HG02852 (cell line): ENCODE results near the gene ADCK1.
"Not testable (repeated sequence)": the region's sequence is repeated elsewhere in the genome, so short reads cannot be mapped to it uniquely, and the experiment has no call there.

Experiments
- ATAC-seq: cut with Tn5 transposase; IDR thresholded peaks from one replicate; pipeline ENCODE4 v1.9.1; 2021; ENCODE audit warnings: mild to moderate bottlenecking, moderate library complexity; ENCODE audit not compliant: unreplicated experiment

ADCK1 gene

DNA sequence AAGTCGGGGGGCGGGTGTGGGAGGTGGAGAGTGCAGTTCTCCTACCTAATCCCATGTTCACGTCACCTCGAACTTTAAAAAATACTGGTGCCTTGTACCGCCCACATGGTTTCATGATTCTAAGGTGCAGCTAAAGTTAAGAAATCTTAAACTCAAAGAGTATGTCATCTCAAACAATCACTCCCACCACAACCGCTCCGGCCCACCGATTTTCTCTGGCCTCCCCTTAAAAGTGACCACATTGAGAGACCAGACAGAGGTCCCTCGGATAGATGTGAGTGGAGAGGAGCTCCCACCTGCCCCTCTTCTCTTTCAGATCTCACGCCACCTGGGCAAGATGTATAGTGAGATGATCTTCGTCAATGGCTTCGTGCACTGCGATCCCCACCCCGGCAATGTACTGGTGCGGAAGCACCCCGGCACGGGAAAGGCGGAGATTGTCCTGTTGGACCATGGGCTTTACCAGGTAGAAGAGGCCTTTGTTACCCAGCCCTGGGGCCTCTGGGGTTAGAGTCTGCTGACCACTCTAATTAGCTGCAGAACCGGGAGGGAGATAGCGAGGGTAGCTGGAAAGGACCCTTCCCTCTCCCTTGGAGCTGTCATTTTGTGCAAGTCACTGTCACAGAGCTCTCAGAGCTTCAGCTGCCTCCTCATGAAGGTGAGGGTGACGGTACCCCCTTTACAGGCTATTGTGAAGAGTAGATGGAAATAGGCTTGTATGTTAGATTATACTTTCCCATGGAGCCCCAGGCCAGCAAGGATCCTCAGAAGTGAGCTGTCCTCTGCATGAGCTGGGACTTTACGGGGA lies 124.4 kb downstream of the ADCK1 start:
- ATAC-seq = no peak

DNA sequence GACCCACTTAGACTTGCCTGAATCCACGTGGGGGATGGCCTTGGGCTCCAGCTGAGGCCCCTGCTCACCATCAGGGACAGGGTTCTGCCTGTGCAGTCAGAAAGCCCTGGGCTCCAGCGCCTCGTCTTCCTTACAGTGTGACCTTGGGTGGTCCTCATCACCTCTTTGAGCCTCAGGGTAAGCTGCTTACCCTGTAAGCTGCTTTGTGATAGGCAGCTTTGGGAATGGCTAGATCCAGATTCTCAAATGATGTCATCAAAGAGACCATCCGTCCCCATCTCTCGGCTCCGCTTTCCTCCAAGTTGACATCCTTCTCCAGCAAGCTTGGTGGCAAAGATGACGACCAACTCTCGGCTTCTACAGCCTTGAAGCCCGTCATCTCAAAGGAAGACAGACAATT lies 127.0 kb downstream of the ADCK1 start:
- no peak for ATAC-seq

DNA sequence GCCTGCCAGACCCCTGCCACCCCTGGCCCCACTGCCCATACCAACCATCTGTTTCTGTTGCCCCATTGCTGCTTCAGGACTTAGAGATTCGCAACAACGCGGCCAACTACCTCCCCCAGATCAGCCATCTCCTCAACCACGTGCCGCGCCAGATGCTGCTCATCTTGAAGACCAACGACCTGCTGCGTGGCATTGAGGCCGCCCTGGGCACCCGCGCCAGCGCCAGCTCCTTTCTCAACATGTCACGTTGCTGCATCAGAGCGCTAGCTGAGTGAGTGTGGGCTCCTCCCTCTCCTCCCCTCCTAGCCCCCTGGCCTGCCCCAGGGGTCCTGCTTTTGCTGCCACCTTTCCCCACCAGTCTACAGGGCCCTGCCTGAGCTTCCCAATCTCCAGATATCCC lies 131.5 kb downstream of the ADCK1 start:
- no peak for ATAC-seq

DNA sequence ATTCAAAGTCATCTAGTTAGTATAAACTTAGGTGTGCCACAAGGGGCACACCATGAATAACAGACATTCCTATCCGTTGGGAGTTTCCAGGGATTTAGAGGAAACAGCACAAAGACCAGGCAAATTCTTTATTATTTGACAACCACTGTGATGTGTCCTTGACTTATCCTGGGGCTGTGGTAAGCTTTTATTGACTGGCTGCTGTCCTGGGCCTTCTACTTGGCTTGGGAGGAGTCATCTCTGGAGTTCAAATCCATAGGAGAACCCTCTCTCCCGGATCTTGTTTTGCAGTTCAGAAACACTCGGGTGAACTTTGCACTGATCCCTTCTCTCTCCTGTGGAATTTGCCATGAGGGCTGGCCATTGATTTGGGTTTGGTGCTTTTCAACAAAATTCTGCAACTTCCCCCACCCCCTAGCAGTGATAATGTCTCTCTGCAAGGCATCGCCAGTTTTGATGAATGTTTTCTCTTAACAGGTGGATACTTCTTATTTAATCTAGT lies 136.3 kb downstream of the ADCK1 start:
- ATAC-seq = no peak

DNA sequence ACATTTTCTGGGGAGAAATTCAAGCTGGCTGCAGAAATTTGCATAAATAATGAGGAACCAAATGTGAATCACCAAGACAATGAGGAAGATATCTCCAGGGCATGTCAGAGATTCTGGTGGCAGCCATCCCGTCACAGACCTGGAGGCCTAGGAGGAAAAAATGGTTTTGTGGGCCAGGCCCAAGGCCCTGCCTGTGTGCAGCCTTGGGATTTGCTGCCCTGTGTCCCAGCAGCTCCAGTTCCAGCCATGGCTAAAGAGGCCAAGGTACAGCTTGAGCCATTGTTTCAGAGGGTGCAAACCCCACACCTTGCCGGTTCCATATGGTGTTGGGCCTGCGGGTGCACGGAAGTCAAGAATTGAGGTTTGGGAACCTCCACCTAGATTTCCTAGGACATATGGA lies 147.5 kb downstream of the ADCK1 start:
- ATAC-seq = no peak

DNA sequence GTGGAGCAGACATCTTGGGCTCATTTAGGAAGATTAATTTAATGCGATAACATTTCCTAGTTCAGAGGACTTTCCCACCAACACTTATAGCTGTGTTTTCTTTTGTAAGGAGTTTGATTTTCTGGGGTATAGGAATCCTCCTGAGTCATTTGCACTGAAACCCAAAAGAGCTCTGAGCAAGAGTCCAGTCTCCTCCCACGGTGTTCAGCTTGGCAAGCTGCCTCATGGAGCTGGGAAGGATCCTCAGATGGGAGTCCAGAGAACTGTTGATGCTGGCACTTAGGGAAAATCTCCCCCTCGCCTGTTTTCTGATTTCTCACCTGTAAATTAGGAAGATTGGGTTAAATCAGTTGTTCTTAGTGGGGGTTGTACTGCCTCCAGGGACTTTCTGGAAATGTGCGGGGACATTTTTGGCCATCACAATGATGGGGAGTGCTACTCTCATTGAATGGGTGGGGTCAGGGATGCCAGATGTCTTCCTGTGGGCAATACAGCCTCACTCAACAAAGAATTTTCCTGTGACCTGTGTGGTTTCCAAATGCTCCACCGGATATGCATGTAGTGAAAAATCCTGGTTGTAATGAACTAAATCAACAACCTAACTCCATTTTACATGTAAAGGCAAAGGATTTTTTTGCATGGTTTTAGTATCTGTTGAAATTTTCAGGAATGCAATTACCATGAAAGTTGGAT lies 150.6 kb downstream of the ADCK1 start:
- no peak for ATAC-seq

DNA sequence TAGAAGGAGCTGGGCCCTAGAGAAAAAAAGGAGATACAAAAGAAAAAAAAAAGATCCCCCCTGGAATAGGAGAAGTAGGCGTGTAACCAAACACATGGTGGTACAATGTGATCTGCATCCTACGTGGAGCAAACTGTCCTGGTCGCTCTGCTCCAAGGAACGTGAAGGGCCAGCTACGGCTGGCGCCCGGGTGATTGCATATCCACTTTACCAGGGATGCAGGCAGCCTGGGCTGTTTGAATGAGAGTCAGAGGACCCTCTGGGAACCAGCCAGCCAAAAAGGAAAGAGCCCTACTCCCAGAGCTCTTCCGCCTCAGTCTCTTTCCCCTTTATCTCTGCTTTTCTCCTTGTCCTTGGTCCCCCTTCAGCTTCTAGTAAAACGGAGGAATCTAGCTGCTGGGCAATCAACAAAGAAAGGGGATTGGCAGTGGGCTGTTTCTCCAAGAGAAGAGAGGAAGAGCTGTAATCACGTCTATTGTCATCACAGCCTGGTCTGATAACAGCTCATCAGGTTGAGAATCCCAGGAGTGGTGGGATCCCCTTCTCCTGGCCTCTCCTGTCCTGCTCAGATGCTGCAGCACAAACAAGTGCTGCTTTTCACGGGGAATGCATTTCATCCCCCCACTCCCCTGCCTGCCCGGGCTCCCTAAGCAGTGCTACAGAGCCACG lies 156.0 kb downstream of the ADCK1 start:
- no peak for ATAC-seq

DNA sequence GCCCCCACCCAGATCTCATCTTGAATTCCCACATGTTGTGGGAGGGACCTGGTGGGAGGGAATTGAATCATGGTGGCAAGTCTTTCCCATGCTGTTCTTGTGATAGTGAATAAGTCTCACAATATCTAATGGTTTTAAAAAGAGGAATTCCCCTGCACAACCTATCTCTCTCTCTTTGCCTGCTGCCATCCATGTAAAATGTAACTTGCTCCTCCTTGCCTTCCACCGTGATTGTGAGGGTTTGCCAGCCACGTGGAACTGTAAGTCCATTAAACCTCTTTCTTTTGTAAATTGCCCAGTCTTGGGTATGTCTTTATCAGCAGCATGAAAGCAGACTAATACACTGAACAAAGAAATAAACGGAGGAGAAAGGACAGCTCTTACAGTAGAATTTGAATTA lies 159.8 kb downstream of the ADCK1 start:
- not testable (repeated sequence) for ATAC-seq

DNA sequence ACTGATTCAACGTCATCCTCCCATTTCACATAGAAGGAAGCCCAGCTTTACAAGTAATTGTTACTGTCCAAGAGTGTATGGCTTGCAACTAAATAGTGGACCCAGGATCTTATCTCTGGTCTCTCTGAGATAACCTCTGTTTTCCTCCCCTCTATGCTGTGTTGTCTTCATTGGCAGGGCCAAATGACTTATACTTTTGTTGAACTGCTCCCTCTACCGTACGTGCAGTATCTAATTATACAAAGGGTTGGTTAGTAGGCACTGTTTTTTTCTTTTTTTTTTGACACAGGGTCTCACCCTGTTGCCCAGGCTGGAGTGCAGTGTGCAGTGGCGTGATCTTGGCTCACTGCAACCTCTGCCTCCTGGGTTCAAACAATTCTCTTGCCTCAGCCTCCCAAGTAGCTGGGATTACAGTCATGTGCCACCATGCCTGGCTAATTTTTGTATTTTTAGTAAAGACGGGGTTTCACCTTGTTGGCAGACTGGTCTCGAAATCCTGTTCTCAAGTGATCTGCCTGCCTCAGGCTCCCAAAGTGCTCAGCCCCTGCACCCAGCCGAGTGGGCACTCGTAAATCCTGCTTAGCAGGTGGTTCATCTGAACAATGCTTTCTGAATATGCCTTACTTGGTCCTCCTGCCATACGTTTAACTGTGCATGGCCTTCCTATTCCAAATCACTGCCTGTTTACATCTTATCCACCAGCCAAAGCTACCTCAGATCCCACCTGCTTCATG lies 162.1 kb downstream of the ADCK1 start:
- no peak for ATAC-seq

DNA sequence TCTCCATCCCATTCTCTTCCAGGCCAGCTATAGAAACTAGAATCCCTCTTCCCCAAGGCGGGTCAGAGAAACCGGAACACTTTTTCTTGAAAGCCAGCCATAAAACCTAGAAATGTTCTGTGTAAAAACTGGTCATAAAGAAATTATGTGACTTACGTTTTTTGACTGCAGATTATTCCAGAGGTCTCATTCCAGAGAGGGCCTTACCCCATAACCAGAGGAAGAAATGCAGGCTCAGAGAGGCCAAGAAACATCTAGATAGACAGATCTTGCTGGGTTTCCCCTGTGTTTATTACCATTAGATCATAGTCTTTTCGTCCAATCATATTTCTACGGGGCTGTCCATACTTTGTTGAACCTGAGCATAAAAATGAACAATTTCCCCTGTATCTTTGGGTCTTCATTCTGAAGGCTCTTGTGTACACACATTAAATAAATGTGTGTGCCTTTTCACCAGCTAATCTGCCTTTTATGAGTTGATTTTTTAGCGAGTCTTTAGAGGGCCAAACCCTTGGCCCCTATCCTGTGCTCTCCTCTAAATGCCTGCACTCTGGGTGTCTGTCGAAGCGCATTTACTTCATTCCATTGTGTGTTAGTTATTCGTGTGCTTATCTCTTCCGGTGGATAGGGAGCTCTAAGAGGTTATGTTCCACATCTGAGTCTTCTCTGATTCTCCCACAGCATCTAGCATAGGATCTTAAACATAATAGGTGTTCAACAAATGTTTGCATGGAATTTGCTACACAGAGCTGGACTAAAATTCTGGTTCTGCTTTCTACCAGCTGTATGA lies 163.0 kb downstream of the ADCK1 start:
- ATAC-seq = no peak

DNA sequence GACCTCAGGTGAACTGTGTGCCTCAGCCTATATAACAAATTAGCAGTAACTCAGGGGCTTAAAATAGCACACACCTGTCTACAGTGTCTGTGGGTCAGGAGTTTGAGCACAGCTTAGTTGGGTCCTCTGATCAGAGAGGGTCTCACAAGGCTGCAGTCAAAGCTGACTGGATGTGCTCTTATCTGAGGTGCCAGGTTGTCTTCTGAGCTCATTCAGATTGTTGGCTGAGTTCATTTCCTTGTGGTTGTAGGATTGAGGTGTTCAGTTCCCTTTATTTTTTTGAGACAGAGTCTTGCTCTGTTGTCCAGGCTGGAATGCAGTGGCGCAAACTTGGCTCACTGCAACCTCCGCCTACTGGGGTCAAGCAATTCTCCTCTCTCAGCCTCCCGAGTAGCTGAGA lies 164.7 kb downstream of the ADCK1 start:
- no peak for ATAC-seq

DNA sequence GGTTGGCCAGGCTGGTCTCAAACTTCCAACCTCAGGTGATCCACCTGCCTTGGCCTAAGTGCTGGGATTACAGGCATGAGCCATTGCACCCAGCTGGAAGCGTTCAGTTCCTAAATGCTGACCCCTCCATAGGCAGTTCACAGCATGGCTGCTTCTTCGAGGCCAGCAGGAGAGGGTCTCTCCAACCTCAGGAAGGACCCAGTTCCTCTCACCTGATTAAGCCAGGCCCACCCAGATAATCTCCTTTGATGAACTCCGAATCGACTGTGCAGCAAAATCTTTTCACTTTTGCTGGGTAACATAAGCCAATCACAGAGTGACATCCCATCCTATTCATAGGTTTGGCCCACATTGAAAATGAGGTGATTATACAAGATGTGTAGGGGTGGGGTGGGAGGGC lies 165.1 kb downstream of the ADCK1 start:
- no peak for ATAC-seq

DNA sequence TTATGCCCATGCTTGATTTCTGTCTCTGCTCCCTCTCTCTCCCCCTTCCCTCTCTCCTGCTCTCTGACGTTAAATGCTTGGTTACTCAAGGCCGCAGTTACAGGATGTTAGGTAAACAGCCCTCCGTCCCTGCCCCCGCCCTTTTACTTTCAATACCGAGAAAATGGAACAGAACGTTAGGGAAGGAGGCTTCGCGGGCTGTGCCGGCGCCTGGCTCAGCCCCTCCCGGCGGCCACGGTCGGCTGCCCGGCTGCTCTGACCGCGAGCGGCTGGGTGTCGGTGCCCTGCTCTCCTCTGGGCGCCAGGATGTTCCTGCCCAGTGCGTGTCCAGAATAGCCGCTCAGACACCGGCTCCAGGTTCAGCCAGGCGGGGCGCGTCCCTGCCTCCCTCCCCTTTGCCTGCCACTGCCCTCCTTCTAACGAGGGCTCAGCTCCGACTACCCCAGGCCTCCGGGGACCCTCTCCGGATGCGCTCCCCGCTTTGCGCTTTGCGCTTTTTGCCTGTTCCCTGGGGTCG lies 166.1 kb downstream of the ADCK1 start:
- peak; percentile 71 for ATAC-seq

DNA sequence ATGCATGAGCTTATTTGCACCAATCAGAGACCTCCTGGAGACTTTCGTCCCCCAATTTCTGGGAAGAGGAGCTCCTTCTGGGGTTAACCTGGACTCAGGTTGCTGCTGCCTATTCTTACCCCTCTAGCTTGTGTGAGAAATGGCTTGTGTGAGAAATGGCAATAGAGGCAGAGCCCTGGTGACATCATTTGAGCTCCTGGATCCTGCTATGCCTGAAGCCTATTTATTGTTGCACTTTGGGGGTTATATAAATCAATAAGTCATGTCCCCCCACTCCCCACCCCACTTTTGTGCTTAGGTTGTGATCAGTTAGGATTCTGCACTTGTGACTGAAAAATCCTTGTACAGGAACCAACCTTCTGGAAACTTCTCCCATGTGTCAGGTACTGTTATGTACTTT lies 167.2 kb downstream of the ADCK1 start:
- no peak for ATAC-seq

DNA sequence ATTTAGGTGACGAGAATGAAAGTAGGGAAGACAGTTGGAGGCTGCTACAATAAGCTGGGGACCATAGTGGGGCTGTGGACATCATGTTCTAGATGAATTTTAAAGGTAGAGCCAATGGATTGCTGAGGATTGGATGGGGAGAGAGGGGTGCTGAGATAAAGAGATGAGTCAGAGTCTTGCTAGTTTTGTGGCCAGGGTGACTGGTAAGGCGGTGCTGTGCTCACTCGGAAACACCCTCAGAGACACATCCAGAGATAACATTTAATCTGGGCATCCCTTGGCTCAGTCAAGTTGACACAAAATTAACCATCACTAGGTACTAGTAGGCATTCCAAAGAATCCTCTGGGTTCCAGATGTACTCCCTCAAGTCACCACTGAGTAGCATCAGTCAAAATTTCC lies 170.7 kb downstream of the ADCK1 start:
- no peak for ATAC-seq

DNA sequence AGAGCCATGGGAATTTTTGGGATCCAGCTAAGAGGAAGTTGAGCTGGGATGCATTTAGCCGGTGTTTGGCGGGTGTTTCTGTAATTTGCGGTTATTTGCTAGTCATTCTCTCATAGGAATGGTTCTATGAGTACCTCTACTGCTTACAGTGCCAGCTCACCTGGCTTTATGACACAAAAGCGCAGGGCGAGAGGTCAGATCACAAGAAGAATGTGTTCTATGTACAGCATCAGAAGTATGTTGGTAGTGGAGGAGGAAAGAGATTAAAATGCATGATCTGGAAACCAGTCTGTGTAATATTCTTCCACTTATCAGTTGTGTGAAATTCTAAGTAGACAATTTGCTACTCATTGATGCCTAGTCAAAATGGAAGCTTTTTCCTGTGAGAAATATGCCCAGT lies 173.3 kb downstream of the ADCK1 start:
- ATAC-seq = no peak

DNA sequence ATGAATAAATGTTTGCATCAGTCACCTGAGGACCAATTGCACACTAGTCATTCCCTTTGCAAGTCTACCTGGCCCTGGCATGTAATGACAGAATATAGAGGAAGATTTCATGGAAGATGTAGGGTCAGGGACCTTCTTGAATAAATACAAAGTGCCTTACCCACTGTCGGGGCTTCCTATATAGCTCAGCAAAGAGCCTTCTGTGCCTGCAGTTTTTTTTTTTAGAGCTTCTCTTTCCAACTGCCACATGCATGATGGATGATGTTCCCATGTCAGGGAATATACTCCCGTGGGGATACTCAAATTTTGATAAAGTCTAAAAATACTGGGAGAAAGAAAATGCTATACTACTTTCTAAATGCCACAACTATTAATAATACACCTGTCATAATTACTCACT lies 176.7 kb downstream of the ADCK1 start:
- ATAC-seq = no peak

DNA sequence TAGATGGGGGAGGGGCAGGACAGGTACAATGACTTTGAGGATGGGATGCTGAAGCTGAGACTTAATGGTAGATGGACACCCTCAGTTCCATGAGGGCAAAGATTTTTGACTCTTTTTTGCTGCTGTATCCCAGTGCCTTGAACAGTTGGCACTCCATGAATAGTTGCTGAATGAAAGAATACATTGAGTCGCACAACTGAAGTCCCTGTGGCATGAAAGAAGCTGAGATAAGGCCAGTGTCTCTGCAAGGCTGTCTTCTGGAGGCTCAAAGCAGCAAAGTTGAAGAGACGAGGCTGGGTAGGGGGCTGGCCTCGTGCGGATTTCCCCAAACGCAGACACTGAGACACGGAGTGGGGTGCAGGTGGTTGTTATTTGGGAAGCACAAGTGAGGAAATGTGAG lies 179.3 kb downstream of the ADCK1 start:
- no peak for ATAC-seq

DNA sequence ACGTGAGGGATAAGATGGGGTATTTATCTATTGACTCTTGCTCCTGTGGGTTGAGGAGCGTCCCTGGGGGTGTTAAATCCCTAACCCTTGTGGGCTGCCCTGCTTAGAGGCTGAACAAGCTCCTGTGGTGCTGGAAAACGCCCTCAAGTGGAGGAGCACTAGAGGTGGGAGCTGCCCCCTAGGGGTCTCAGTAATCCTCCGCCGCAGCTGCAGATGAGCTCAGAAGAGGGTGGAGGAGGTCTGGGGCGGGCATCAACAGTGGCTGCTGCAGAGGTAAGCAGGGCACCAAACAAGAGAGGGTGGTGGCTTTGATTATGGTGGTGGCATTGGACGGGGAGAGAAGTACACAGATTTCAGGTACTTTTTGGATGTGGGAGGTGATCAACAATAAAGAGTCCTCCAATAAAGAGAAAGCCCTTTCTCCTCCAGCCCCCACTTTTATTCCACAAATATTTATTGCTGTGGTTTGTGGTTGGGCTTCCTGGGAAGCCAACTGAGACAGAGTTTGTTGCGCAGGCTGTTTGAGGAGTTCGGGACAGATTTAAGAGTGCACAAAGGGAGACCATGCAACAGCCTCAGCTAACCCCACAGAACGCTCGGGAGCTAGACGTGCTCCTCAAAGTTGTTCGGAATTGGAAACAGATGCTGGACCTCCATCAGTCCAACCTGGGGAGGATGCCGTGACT lies 179.9 kb downstream of the ADCK1 start:
- no peak for ATAC-seq
